HepG2 (cell line): Measurements from ENCODE around the gene PPP1R14D.

Experiments
- ARNTL ChIP-seq: sonication (generic); formaldehyde crosslinking; IDR thresholded peaks from 2 replicates; pipeline ENCODE4 v1.4.0; 2020; ENCODE audit warnings: mild to moderate bottlenecking, missing genetic modification reagents
- CTCF ChIP-seq: sonication (generic); formaldehyde crosslinking; IDR thresholded peaks from 2 replicates; pipeline ENCODE4 v1.5.0; 2020; ENCODE audit warnings: mild to moderate bottlenecking, missing genetic modification reagents, moderate library complexity
- FOXM1 ChIP-seq: sonication (generic); formaldehyde crosslinking; IDR thresholded peaks from 2 replicates; pipeline ENCODE4 v1.5.0; 2020; ENCODE audit warnings: missing genetic modification reagents
- MZF1 ChIP-seq: sonication (generic); formaldehyde crosslinking; IDR thresholded peaks from 2 replicates; pipeline ENCODE4 v1.8.1; 2023; ENCODE audit warnings: mild to moderate bottlenecking, missing genetic modification reagents, borderline replicate concordance
- PAX8 ChIP-seq: sonication (generic); formaldehyde crosslinking; IDR thresholded peaks from 2 replicates; pipeline ENCODE4 v1.8.0; 2022; ENCODE audit warnings: mild to moderate bottlenecking, missing genetic modification reagents, borderline replicate concordance
- ZBTB49 ChIP-seq: sonication (generic); formaldehyde crosslinking; IDR thresholded peaks from 2 replicates; pipeline ENCODE4 v1.4.0; 2020; ENCODE audit warnings: missing genetic modification reagents, borderline replicate concordance
- ZFP41 ChIP-seq: sonication (generic); formaldehyde crosslinking; IDR thresholded peaks from 2 replicates; pipeline ENCODE4 v1.4.0; 2020; ENCODE audit warnings: mild to moderate bottlenecking, missing genetic modification reagents, borderline replicate concordance
- ZNF12 ChIP-seq: sonication (generic); formaldehyde crosslinking; IDR thresholded peaks from 2 replicates; pipeline ENCODE4 v1.5.0; 2020; ENCODE audit warnings: missing genetic modification reagents
- ZNF205 ChIP-seq: IDR thresholded peaks from 2 replicates; pipeline ENCODE4 v1.6.1; 2018; ENCODE audit warnings: missing biosample characterization, missing genetic modification reagents
- ZNF282 ChIP-seq: fragments of 450-650 bp; IDR thresholded peaks from 2 replicates; pipeline ENCODE4 v1.6.1; 2018; ENCODE audit not compliant: partially characterized antibody

- TF ChIP-seq FOXM1 (CRISPR knock-in tag), result no peak
- no peak for TF ChIP-seq PAX8 (CRISPR knock-in tag)
- TF ChIP-seq ZNF282, result no peak
- no peak for TF ChIP-seq ARNTL (CRISPR knock-in tag)
- no peak for TF ChIP-seq CTCF (CRISPR knock-in tag)
- no peak for TF ChIP-seq ZNF12 (CRISPR knock-in tag)
- no peak for TF ChIP-seq MZF1
- no peak for TF ChIP-seq ZBTB49 (CRISPR knock-in tag)
- TF ChIP-seq ZNF205 (CRISPR knock-in tag), result no peak
- no peak for TF ChIP-seq ZFP41 (CRISPR knock-in tag)
These were observed 13.2 kb upstream of the PPP1R14D start for GRCh38 chr15:40841741-40842140.
